Kidney epithelial cell (primary cell): ENCODE results near the gene CFAP210. TPM values are rescaled to one million over a fixed set of nuclear protein-coding genes. Genes with fewer than 3 reads are reported as not detected.

Experiments used
- DNase-seq: peaks from one replicate; pipeline ENCODE4 v3.0.0-alpha.2; 2010; ENCODE audit warnings: low read depth
- H3K27me3 ChIP-seq: 2 replicates; pipeline ENCODE4 v1.6.0; 2011; ENCODE audit warnings: low read length; ENCODE audit not compliant: control insufficient read depth, insufficient read depth
- H3K36me3 ChIP-seq: 2 replicates; pipeline ENCODE4 v1.5.1; 2011; ENCODE audit warnings: low read length; ENCODE audit not compliant: control insufficient read depth, insufficient read depth
- H3K4me3 ChIP-seq: 2 replicates; pipeline ENCODE4 v1.5.1; 2011; ENCODE audit warnings: low read depth, mild to moderate bottlenecking, control low read depth, low read length
- total RNA-seq: library from RNA; depleted of rRNA; stranded (reverse); fragments of >200 nt; gene quantifications from 2 replicates; pipeline ENCODE4 v1.2.3, GENCODE V29; 2015
- TF ChIP-seq, protein P1 (sequence below): IDR thresholded peaks from 2 replicates; pipeline ENCODE4 v1.5.1; 2011; ENCODE audit warnings: mild to moderate bottlenecking, moderate library complexity, low read length, control low read depth, inconsistent platforms; ENCODE audit not compliant: insufficient read depth, poor library complexity, severe bottlenecking

Gene CFAP210
- total RNA-seq, 1 donor from 2014 or later = 0.33 TPM

DNA sequence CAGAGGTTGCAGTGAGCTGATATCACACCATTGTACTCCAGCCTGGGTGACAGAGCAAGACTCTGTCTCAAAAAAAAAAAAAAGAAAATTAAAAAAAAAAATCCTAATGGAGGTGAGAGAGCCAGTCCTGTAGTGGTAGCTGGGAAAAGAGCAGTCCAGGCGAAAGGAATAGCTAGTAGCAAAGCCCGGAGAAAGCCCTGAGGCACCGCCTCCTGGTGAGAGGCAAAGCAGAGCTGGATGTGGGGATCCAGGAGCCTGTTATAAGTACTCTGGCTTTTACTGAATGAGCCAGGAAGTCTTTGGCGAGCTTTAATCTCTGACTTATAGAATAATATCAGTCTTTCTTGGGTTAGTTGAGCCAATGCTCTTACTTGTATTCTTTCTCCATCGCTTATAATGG, 32.9 kb upstream of the CFAP210 start:
- no peaks in the 10 kb centered on the region for H3K27me3 ChIP-seq
- TF ChIP-seq, protein P1, sequence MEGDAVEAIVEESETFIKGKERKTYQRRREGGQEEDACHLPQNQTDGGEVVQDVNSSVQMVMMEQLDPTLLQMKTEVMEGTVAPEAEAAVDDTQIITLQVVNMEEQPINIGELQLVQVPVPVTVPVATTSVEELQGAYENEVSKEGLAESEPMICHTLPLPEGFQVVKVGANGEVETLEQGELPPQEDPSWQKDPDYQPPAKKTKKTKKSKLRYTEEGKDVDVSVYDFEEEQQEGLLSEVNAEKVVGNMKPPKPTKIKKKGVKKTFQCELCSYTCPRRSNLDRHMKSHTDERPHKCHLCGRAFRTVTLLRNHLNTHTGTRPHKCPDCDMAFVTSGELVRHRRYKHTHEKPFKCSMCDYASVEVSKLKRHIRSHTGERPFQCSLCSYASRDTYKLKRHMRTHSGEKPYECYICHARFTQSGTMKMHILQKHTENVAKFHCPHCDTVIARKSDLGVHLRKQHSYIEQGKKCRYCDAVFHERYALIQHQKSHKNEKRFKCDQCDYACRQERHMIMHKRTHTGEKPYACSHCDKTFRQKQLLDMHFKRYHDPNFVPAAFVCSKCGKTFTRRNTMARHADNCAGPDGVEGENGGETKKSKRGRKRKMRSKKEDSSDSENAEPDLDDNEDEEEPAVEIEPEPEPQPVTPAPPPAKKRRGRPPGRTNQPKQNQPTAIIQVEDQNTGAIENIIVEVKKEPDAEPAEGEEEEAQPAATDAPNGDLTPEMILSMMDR = no peak
- H3K4me3 ChIP-seq = no peak overlapping the region
- no peaks in the 10 kb centered on the region for H3K36me3 ChIP-seq
- no peak for DNase-seq

DNA sequence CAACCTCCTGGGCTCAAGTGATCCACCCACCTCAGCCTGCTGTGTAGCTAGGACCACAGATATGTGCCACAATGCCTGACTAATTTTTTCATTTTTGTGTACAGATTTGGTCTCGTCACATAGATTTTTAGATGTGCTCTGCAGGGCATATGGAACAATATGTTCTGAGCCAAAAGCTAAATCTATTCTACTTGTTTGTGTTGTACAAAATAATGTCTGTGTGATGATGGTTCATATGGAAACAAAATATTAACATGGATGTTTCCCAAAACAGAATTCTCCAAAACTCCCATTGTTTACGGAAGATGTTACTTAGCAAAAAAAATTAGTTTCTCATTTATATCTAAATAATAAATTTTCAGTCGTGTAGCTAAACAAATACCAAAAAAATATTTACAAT, 26.8 kb upstream of the CFAP210 start:
- no peak overlapping the region for H3K4me3 ChIP-seq
- TF ChIP-seq, protein P1 = no peak
- H3K36me3 ChIP-seq = no peaks in the 10 kb centered on the region
- no peaks in the 10 kb centered on the region for H3K27me3 ChIP-seq
- no peak for DNase-seq

DNA sequence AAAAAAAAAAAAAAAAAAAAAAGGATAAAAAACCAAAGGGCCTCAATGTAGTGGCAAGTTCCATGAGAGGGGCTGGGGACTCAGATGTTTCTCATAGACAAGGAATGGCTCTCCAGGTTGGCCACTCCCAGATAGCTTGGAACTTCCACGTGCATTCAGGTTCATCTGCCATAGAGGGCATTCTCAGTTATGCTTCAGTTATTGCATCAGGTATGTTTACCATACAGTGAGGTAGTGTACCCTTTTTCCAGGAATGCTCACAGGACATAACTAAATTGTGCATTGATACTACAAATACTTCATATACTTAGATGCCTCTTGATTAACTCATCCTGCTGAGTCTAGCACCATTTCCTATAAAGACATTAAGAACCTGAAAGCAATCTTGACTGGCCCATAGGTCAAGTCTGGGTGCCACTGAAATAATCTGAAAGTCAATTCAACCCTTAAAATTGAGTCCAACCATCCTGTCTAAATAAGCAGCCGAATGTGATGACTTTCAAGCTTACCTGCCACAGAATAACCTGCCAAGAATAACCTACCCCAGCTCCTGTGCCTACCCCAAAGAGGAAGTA, 24.8 kb upstream of the CFAP210 start:
- TF ChIP-seq, protein P1 = no peak
- H3K36me3 ChIP-seq = no peaks in the 10 kb centered on the region
- H3K4me3 ChIP-seq = no peak overlapping the region
- no peak for DNase-seq
- H3K27me3 ChIP-seq = no peaks in the 10 kb centered on the region

DNA sequence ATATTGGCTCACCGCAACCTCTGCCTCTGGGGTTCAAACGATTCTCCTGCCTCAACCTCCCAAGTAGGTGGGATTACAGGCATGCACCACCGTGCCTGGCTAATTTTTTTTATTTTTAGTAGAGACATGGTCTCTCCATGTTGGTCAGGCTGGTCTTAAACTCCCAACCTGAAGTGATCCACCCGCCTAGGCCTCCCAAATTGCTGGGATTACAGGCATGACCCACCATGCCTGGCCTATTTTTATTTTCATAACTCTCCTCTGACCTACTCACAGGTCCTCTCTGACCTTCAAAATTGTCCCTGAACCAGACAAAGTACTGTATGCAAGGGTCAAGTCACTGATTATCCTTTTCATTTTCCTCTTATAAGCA, 23.5 kb upstream of the CFAP210 start:
- no peak for DNase-seq
- Histone ChIP-seq H3K27me3 (no peaks in the 10 kb centered on the region), H3K36me3 (no peaks in the 10 kb centered on the region), H3K4me3 (no peak overlapping the region)
- TF ChIP-seq, protein P1 = no peak

DNA sequence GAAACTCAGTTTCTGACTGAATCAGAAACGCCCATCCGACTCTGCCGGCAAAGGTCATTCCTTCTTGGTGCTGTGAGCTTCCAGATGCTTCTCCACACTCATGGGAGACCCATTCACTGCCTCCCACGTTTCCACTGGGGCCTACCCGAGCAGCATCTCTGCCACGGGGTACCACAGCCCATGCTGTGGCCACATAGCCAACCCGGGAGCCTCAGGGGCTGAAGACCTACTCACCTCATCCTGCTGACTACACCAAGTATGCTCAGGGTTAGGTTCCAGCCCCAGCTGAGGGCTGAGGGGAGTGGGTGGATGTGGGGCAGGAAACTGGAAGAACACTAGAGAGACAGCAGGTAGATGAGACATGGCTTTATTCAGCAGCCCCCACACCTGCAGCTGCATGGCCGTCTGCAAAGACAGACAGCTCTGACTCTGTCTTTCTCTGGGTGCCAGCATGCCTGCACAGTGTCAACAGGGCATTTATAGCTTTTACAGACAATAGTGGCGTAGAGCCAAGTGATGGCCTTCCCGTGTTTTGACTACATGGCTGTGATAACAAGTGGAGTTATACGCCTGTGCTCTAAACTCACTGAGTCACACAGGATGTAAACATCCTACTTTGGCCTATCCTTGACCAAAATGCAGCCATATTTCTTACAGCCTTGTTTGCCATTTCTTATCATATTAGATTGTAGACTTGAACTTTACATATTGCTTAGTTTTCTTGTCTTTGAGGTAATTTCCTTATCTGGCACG, 22.9 kb upstream of the CFAP210 start:
- TF ChIP-seq, protein P1 = no peak
- DNase-seq = no peak

More for the DNA sequence above, 22.9 kb upstream of the CFAP210 start:
- no peaks in the 10 kb centered on the region for H3K27me3 ChIP-seq
- no peak overlapping the region for H3K4me3 ChIP-seq
- no peaks in the 10 kb centered on the region for H3K36me3 ChIP-seq
